Right forelimb (tissue), 1 donor: ENCODE data around the gene CDC40.

Experiments used
- DNase-seq: peaks from one replicate; pipeline ENCODE4 v3.0.0-alpha.2; 2018

Gene CDC40

DNA sequence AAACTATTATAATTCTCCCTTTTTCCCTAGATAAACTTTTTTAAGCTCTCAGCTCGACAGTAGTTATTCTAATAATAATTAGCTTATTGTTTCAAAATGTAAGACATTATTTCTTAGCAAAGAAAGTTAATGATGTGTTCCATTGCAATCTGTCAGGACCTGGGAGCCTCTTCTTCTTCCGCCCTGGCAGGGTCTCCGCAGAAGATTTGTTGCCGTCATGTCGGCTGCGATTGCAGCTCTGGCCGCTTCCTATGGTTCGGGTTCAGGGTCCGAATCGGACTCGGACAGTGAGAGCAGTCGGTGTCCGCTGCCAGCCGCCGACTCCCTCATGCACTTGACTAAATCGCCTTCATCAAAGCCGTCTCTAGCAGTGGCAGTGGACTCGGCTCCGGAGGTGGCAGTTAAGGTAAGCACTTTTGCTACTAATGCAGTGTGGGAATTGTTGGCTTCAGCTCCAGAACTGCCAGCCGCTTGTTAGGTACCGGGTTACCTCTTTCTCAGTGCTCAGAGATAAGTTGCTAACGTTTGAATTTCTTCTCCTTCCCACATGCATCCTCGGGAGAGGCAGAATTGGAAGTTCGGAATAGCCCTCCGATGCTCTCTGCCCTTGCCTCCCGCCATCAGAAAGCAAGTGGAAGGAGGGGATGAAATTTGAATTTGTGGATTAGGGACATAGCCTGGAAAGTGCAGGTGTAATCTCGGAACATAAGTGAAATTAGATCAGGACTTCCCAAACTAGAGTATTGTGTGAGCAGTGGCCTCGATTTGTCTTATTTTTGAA is at the start of gene CDC40:
Gene CDC40, plus strand, starts transcription at position 200 of the 781 bp plus-strand sequence. Its CDS starts 18 bp downstream, at position 218.
- peak; percentile 79 for DNase-seq

DNA sequence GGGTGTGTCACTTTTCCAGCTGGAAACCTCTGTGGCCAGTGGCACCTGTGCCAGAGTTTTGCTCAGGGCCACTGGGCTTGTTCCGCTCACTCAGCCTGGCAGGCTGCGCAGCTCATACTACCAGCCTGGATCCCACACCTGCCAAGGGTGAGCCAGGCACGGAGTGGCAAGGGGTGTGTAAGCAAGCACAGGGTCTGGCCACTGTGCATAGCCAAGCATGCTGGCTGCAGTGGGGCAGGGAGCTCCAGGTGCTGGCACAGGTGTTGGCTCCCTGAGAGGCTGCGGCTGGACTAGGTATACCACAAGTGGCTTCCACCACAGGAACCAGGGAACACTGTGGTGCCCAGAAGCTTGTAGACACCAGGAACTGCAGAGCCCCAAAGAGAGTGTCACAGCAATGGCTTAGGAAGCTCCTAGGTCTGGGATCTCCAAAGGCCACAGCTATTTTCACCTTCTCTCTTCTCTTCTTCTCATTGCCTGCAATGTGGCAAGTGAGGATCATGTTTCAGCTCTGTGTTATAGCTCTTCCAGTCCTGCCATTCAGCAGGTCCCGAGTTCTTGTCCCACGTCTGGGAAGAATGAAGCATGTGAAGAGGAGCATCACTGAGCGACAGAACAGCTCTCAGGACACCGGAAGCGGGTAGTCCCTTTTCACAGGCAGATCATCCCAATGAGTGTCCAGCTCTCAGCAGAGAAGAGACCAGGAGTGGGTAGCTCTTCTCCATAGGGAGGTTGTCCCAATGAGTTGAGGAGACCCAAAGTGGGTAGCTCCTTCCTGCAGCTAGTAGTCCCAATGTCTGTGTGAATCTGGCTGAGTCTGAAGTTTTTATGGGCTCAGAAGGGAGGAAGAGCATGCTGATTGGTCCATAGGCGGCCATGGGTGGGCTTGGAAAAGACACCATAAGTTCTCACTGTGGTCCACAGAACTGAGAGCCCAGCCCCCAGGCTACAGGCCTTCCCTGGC is 42.0 kb upstream of the CDC40 start:
- DNase-seq: no peak

DNA sequence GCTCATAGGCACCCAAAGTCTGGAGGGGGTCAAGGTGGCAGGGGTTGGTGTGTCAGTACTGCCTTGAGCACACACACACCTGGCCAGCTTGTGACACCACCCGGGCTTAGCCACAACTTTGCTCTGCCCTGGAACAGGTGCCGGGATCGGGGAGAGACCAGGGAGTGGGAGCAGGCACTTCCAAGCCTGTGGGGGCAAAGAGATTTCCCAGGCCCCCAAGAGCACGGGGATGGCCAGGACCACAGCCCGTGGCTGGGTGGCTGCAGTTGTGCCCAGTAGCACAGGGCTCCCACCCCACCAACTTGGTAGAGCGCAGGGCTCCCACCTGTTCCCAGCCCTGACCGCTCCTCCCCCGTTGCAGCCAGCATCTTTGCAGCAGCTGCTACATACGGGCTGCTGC is 41.2 kb upstream of the CDC40 start:
- no peak for DNase-seq

DNA sequence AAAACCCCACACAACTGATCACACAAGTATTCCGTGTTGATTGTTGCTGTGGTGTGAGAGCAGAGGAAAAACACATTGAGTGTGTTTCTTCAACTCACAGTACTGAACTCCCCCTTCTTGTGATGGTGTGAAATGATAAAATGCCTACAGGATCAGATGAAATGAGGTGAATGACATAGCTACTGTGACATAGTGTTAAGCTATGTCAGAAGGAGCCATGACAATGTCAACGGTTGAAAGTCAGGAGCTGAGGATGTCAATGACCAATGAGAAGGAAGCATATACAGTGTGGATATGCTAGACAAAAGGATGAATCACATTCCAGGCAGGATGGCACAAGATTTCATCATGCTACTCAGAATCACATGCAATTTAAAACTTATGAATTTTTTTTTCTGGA is 39.6 kb upstream of the CDC40 start:
- no peak for DNase-seq

DNA sequence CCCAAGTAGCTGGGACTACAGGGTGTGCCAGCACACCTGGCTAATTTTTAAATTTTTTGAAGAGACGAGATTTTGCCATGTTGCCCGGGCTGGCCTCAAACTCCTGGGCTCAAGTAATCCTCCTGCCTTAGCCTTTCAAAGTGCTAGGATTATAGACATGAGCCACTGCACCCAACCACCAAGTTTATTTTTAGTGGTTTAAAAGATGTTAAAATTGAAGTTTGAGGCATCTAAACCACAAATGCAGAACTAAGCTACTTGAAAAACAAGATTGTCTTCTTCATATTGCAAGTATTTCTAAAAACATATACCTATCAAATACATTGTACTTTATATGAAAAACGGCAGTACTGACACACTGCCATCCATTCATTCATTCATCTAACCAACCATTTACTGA is 32.4 kb upstream of the CDC40 start:
- DNase-seq: no peak

DNA sequence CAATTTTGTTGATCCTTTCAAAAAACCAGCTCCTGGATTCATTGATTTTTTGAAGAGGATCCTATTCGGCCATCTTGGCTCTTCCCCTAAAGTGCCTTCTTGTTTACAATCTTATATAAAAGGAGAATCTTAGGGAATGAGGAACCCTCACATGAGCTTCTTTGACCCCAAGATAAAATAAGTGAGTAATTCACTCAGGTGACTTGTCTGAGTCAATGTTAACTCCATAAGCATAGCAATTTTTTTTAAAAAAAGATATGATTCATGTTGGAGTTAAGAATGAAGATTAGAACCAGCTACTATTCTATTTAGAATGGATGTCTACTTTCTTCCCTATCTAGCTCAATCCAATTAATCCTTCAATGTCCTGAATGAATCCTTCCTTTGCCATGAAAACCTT is 21.7 kb upstream of the CDC40 start:
- no peak for DNase-seq

DNA sequence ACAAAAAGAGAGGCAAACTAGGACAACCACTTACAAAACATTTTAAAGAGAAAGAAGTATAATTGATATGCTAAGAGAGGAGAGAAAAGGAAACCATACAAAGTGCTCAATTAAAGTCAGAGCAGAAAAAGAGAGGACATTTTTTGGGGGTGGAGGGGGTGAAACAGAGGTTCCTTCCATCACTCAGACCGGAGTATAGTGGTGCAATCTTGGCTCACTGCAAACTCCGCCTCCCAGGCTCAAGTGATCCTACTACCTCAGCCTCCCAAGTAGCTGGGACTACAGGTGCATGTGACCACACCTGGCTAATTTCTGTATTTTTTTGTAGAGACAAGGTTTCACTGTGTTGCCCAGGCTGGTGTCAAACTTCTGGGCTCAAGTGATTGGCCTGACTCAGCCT is 10.1 kb upstream of the CDC40 start:
- no peak for DNase-seq

DNA sequence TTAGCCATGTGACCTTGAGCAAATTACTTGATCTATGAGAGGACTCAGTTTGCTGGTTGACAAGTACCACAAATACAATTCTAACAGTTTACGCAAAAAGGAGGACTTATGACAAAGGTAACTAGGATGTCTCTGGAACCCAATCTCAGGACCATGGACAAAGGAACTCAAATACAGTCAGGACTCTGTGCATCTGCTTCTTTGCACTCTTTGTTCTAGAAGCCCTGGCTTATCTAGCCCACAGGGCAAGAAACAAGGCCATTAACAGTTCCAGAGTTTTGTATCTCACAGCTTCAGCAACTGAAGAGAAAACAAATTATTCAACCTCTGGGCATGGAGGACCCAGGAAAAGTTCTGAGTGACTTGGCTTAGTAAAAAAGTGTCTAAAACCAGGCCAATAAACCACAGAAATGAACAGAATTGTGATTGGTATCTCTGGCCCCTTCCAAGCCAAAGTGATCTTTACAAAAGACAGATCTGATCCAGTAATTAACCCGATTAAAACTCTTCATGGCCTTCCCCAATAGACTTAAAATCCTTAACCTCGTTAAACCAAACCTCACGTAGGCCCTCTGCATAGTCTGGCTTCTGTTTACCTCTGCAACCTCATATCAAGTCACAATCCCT is 6.6 kb upstream of the CDC40 start:
- no peak for DNase-seq

DNA sequence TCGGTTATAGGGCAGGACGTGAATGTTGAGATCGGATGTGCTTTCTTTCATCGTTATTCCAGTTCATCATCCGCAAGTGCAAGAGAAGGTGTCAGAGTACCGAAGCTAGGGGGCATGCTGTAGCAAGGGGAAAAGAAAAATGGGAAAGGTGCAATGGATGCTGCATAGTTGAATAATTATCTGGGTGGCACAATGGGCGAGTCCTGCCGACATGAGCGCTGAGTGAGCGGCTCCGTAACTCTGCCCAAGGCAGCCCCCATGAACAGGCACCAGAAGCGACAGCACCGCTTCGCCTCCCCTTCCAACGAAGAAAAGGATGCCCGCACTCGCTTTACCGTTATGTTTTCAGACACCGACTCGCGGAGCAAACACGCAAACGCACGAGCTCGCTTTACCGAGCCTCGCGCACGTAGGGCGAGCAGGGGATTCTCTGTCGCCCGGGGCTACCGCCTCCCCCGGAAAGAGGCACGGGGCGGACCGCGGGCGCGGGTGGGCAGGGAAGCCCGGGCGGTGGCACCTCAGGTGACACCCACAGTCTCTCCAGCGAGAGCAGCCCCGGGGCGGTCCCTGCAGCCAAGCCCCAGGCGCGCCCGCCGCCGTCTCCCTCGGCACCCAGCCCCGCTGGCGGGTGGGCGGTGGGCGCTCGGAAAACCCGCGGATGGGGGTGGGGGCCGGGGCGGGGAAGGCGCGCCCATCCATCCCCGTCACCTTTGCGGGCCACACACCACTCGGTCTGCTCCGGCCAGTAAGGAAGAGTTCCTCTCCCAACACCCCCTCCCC is 1.4 kb upstream of the CDC40 start:
- peak; percentile 64 for DNase-seq

DNA sequence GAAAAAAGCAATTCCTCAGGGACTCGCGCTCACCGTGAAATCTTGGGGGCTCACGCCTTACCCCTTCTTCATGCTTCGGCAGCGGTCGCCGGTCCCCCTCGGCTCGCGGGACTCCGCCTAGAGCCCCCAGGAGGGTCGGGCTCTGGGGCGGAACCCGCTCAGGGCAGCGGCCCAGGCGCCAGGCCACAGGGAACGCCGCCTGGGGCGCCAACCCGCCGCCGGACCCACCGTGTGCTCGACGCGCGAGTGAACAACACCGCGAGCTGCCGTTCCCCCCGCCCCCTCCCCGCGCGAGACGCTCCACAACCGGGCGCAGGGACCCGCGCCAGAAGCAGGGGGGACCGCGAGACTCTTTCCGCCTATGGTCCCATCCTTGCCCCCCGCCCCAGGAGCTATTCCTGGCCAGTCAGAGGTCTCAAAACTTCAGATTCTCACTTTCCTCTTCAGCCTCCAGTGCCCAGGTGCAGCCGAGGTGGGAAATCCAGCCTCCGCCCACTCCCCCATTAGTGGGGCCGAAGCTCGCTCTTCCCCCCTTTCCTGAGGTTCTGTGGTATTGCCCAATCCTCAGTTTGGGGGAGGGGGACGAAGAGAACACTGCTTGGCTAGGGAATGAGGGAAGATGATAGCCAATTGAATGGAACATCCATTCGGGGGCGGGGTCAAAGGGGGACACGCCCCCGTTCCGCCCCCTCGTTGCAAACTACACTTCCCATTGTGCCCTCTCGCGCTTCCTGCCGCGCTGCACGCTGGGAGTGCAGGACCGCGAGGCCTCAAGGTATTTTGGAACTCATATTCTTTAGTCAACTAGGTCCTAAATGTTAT is 610 bp upstream of the CDC40 start, which contains the start of gene WASF1:
Gene WASF1, minus strand, starts transcription at position 265 of the 822 bp plus-strand sequence. CDS start 52,069 bp downstream, outside the sequence.
- peak; percentile 98 for DNase-seq

DNA sequence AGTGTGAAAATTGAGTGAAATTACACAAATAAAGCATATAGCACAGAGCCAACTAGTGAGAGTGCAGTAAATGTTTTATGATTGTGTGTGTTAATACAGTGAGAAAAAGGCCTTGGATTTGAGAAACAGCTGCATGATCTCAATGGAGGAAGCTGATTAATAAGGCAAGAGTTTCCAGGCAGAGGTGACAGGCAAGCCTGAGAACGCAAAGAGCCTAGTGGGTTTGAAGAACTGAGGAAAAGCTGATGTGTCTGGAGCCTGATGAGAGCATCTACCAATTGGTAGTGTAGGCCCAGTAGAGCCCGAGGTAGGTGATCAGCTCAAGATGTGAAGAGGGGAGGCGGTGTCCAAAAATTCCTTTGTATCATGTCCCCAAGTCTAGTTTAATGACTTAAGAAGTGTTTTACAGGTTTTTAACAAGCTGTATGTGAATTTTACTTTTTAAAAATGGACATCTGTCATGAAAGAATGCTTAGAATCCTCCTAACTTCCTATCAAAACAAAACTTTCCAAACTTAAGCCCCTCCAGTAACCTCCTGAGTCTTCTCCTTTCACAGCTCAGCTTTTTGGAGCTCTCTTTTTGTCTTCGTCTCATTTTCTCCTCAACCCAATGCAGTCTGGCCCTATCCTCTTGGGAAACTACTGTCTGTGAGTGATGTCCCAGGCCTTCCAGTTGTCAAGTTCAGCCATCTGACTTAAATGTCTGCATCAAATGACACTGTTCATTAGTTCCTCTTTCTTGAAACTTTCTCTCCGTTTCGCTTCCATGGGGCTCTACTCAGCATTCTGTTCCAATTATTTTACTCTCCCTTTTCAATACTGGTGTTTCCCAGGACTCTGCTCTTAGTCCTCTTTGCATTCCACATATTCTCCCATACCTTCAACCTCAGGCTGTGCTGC is 1.2 kb downstream of the CDC40 start:
- DNase-seq: no peak

DNA sequence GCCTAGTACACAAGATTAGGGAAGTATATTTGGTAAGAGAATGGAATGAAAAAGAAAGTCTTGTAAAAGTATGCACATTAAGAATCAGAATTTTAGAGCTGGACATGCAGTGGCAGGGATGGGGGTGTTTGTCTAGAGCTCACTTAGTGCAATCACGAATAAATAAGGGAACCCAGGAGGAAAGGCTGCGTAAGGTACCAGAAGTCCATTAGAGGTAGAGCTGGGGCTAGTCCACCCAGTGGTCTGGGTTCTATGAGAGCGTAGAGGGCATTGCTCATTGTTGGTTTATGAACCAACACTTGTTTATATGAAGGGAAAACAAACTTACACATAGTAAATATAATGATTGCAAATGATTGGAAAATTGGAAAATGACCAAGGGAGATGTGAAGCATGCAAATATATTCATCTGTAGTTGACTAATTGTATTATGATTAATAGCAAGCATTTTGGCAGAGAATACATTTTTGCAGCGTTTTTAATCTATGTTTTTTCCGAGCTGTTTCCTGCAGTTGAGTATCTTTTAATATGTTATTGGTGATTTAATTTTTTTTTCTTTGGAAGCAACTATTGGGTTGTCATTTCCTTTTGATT is 3.2 kb downstream of the CDC40 start:
- DNase-seq: no peak

DNA sequence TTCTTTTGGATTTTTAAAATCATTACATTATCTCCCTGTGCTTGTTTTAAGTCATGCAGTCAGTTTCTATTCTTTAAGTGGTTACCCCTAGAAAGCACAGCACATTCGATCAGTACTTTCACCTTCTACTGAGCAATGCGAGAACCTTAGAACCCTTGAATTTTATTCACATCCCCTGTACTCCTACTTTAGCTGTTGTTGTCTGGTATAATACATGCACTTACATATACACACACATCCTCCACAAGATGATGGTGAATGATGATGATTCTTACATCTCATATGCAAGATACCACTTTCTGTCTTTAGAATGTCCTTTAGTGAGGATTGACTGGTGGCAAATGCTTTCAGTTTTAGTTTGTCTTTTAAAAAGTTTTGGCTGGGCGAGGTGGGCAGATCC is 5.7 kb downstream of the CDC40 start:
- DNase-seq: no peak

DNA sequence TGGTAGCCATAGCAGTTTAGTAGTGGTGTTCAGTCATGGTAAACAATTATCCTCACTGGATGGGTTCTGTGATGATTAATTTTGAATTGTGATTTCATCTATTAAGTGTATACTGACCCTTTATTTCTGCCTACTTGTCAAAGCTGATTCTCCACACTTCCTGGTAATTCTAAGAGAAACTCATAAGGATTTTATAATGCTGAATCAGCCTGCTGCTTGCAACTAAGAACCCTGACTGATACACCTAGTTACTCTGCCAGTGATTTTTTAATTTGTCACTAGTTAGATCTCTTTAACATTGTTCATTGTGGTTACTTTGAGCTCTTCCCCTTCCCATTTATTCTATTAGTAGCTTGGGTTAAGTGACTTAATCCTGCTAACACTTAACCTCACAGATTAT is 8.6 kb downstream of the CDC40 start:
- DNase-seq: no peak

DNA sequence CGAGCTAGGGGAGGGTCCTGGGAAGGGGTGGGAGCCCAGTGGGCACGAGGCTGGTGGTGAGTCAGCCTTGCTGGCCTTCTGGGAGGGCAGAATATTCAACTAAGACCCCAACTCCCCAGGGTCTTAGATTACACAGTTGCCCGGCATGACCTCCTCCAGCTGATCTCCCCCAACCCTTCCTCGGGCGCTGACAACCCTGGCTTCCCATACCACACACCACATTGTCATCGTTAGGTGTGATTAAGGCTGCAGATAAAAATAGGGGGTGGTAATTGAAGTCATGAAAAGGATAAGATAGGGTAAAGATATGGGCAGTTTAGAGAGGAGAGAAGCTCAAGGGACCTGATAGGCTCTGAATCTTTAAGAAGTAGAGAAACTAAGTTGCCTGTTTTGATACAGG is 10.5 kb downstream of the CDC40 start:
- DNase-seq: no peak

DNA sequence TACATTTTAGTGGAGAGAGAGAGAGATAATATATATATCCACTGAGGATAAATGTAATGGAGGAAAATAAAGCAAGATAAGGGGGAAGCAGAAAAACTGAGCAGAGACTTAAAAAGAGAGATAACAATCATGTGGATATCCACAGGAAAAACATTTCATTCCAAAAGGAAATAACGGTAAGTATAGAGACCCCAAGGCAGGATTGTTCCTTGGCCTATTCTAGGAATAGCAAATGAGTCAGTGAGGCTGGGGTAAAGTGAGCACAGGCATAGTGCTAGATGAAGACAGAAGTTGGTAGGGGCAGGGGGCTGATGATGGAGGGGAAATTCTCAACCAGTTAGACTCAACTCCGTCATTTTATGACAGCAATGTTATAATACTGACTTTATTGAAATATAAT is 11.2 kb downstream of the CDC40 start:
- DNase-seq: no peak

DNA sequence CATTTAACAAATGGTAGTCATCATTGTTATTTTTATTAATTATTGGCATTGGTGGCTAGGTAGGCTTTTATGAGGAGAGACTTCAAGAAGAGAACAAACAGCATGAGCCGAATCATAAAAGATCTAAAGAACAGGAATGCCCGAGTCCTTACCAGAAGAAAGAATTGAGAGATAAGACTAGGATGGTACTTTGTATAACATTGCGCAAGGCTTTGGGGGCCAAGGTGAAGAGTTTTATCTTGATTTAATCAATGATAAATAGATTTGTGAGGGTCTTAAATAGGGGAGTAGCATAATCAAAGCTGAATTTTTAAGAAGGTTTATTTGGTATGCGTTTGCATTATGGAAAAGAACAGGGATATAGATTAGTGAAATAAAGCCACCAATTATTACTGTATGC is 15.4 kb downstream of the CDC40 start:
- no peak for DNase-seq

DNA sequence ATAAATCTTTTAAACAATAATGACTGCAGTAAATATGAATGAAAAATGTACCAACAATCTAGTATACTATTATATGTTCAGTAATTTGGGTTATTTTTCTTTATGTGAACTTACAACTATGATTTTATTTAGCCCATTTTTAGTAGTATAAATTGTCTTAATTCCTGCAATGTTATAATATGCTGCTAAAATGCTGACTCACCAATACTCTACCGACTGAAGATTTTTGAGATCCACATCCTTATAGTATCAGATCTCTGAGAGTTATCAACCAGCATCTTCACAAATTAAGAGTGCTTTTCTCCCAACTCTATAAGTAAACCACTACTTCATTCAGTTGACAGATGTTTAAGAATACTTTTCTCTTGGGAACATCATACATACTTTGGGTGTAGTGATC is 16.6 kb downstream of the CDC40 start:
- no peak for DNase-seq

DNA sequence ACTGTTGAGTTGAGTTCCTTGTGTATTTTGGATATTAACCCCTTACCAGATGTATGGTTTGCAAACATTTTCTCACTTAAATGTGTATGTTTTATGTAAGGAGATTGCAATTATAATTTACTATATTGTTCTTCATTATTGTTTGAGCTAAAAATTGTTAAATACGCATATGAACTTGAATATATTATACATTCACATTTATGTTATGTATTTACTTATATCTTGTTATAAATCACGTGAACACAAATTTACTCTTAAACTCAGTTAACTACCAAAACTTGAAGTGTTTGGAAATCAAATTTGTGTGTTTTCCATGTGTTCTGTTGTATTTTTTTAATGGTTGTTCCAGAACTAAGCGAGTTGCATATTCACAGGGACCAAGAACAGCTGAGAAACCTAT is 18.3 kb downstream of the CDC40 start:
- DNase-seq: no peak
